Measurements from ENCODE around the gene LRRC43. TPM values are rescaled to one million over a fixed set of nuclear protein-coding genes. Genes with fewer than 3 reads are reported as not detected.

Gene LRRC43
- total RNA-seq, 1 donor from 2014 or later: 1.5 TPM

DNA sequence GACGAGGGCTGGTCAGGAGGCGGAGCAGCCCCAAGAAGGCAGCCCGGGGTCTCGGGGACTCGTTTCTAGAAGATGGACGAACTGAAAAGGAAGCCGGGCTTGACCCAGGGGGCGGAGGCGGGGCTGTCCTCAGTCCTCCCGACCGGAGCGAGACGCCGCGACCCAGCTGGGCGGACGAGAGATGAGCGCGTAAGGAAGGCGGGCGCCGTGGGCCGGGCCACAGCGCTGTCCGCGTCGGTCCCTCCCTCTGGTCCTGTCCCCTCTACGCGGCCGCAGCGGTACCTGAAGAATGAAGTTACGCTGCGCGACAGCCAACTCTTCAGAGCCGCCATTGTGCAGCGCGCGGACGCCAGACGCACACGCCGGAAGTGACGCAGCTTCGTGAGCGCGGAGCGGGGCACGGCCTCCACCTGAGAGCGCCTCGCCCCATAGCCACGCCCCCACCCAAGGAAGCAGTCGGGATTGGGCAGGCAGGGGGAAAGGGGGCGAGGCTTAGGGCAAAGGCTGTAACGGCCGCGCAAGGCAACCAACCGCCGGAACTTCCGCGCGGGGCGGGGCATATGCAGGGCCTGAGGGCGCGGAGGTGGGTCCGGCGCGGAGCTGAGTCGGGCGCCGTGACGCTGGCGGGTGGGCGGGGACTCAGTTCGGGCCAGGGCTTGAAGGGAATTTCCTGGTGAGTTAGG lies 42.9 kb downstream of the LRRC43 start, which contains the start of gene DIABLO:
DIABLO (minus strand) TSS at position 370 of the 683 bp plus-strand sequence; CDS start at position 332, 38 bp downstream.
- peak; percentile 98 to 100 for DNase-seq (ENCODE audit: low read depth in 2 of 2)

DNA sequence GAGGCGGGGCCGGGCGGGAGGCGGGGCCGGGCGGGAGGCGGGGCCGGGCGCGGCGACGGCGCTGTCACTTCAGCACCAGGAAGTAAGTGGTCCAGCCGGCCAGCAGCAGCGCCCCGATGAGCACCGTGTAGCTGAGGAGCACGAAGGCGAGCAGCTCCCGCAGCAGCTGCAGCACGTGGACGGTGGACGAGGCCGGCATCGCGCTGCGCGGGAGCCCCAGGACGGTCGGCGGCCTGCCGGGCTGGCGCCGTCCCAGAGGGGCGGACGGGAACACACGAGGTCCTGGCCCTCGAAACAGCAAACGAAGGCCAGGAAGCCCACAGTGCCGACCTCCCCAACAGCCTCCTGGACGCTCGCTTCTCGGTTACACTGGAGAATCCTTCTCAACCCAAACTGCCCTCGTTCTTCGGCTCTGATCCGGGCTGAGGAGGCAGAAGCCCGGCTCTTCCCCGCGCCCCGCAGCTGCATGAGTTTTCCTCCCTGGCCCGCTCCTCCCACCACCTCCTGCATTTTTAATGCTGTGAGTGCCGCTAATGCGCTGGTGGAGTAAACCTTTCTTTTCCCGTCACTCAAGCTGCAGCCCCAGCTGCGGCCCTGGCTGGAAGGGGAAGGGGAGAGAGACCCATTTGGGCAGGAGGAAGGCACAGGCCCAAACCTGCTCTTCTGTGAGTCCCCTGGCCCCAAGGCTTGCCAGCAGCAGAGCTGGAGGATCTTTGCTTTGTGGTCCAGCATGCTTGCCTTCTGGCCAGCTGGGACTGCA lies 43.6 kb downstream of the LRRC43 start:
- no peak for DNase-seq (ENCODE audit: low read depth in 2 of 2)

DNA sequence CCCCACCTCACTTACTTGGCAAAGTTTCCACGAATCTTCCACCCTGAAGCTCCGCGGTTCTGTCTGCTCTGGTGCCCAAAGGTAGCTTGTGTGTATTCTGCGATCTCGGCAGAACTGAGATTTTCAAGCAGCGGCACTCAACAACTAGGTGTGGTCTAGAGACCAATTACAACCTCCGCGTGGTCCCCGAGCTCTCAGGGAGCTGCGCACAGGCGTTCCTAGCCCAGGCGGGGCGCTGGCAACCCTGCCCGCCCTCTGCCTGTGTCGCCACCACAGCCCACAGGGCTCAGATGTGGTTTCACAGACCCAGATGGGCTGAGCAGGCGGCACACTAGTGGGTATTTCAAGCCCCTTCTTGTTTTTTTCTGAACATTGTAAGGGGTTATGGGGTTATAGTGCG lies 44.4 kb downstream of the LRRC43 start:
- no peak for DNase-seq (ENCODE audit: low read depth in 2 of 2)

DNA sequence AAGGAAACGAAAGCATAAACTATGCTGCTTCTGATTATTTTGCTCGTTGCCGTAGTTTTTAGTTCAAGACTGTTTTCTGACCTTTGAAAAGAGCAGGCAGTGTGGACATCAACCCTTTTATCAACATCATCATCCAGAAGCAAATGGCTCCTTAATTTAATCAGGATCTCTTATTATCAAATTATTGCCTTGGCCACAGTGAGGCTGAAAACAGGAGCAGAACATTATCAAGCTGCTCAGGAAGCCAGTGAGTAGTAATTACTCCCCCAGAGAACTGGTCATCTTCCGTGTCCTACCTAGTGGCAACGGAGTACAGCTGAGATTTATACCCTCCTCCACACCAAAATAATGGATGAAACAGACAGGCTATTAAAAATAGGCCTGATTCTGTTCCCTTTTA lies 45.2 kb downstream of the LRRC43 start:
- no peak for DNase-seq (ENCODE audit: low read depth in 2 of 2)

DNA sequence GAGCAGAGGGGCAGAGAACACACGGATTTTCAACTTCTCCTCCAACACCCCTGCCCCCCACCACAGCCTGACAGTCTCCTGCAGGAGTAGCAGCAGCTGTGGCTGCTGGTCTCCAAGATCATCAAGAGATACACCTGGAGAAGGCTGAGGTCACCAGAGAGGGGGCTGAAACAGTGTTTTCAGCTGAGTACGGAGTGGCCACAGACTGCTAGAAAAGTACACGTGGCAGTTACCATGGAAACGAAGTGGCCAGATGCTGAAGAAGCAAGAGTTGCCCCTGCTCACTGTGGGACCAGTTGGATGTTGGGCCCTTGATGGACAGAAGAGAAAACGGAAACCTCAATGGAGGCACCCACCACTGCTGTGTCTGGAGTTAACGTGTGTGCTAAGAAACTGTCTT lies 47.9 kb downstream of the LRRC43 start:
- no peak for DNase-seq (ENCODE audit: low read depth in 2 of 2)

DNA sequence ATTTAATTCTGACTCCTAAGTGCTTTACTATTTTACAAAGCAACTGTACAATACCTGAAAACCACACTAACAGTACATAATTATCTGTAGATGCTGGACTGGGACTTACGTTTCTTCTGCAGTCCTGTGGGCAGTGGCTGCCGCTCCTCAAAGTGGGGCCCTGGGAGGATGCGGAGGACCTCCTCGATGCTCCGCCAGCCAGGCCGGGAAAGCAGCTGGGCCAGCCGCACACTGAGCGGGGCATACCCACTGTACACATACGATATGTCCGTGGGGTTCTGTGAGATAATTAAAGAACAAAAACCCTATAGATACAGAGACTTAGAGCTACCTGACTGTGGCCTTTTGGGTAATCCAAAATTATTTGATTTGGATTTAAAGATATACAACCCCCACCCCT lies 49.8 kb downstream of the LRRC43 start:
- no peak for DNase-seq (ENCODE audit: low read depth in 2 of 2)

DNA sequence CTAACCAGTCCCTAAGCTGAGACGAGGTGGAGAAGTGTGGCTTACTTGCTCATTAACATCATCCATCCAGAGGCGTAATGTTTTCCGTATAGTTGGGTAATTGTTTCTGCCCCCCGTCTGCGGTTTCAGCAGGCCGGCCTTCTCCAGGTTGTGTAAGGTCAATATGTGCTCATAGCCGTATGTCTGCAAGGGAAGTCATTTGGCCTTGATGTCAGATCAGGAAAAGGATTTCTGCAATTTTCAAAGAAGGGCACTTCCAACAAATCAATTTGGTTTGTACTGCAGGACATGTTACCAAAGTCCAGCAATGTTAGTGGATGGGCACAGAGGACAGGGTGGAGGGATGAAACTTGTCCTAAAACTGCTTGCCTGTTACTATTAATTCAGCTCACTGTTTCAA lies 52.8 kb downstream of the LRRC43 start:
- no peak for DNase-seq (ENCODE audit: low read depth in 2 of 2)

DNA sequence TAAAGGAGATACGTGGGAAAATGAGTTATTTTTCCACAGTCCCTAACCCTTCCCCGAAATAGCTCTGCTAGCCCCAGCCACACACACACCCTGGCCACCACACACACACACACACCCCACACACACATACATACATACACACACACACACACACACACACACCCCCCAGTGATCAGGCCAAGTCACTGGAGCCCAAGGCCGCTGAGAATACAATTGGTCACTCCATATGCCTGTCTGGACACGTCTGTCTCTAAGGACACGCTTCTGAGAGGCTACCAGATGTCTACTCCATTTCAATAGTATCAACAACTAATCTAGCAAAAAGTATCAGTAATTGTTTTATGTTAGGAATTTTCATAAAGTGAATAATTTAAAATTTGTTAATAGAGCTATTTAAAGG lies 55.9 kb downstream of the LRRC43 start:
- no peak for DNase-seq (ENCODE audit: low read depth in 2 of 2)

DNA sequence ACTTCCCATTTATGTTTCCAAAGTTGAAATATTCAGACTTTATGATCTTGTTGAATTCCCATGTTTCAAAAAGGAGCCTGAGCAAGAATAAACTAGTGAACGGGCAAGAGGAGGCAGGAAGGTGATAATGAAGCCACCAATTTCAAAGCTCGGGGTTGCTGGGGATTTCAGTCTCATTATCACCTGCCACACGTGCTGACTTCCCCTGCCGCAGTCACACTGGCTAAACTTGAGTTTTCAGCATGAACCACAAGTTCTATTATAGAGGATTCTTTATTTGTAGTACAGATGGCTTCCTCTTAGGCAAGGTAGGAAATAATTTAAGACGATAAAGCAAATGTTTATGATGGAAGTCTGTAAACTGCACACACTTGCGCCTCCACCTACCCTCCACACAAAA lies 61.0 kb downstream of the LRRC43 start:
- DNase-seq (ENCODE audit: low read depth in 2 of 2): no peak

DNA sequence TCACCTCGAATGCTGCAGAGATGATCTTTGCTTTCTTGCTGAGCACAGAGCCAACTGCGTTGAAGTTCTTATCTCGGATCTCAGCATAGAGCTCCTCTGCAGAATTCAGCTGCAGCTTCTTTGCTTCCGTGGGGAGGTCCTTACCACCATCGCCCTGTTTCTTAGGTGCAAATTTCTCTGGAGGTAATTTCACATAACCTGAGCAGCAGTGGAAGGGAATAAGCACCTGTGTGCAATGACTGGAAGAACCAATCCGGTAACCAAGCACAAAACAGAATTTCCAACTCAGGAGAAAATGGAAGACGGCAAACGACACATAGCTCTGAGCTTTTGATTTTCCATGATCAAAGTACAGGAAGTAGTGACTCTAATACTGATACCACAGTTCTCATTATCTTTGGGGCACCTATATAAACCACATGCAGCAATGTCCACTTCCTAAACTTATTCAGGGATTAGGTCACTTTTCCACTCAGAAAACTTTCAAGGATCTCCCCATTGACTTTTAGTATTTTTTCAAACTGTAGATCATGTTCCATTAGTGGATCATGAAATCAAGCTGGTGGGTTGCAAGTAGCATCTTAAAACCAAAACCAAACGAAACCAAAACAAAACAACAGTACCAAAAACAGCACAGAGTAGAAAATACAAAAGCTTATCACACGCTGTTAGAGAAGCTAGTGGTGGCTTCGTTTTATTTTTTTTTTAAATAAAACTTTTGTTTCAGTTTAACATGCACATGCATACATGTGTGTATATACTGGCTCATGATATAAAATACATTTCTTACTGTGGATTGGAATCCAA lies 61.8 kb downstream of the LRRC43 start:
- no peak for DNase-seq (ENCODE audit: low read depth in 2 of 2)

DNA sequence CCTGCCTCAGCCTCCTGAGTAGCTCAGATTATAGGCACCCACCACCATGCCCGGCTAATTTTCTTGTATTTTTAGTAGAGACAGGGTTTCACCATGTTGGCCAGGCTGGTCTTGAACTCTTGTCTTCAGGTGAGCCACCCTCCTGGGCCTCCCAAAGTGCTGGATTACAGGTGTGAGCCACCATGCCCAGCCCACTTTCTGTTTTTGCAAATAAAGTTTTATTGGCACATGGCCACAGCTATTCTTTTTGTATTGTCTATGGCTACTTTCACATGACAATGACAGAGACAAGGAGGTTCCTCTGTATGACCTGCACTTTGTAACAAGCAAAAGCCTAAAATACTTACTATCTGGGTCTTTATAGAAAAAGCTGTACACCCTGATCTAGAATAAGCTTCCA lies 62.6 kb downstream of the LRRC43 start:
- no peak for DNase-seq (ENCODE audit: low read depth in 2 of 2)

DNA sequence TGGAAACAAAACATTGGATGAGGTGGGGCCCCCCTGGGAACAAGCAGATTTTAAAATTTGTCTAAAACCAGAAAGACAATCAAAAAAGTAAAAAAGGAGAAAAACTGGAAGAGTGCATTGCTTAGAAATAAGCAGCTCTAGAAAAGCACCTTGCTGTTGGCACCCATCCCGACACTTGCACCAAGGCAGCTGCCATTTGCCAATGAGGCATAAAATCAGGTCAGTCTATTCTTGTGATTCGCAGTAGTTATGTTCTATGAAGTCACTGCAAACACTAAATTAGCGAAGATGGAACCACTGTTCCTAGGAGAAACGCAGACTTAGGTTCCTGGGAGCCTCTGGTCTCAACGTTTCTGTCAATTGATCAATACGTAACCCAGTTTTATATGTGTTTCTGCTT lies 67.1 kb downstream of the LRRC43 start:
- no peak for DNase-seq (ENCODE audit: low read depth in 2 of 2)

DNA sequence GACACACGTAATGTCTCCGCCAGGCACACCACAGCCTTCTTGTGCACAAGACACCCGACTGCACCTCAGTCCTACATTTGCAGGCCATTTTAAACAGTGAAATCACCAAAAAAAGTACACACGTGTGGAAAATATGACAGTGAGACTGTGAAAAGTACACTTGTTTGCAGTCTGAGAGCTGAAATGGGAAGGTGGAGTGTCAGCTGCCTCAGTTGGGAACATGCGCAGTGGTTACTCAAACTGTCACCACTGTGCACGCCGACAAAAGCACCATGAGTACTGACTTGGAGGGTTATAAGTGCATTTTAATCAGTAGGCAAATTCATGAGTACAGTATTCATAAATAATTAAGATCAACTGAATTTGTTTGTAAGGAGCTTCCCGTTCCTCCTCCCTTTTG lies 67.6 kb downstream of the LRRC43 start:
- DNase-seq (ENCODE audit: low read depth in 2 of 2): no peak

Other genes starting within 250 kb of the LRRC43 start
- gene BCL7A, start 161.2 kb upstream of the LRRC43 start, total RNA-seq: 6.0 and 9.6 TPM in 2 replicates
- gene MLXIP, start 104.4 kb upstream of the LRRC43 start, total RNA-seq: 18.4 and 31.1 TPM in 2 replicates
- gene IL31, start 8.9 kb upstream of the LRRC43 start, total RNA-seq: not detected in 2 replicates
- under 0.01 TPM in 2 replicates for gene B3GNT4, start 20.6 kb downstream of the LRRC43 start, total RNA-seq
- 58.7 and 60.6 TPM in 2 replicates for gene DIABLO, start 42.9 kb downstream of the LRRC43 start, total RNA-seq
- gene VPS33A, start 83.4 kb downstream of the LRRC43 start, total RNA-seq: 15.3 and 15.4 TPM in 2 replicates
- gene CLIP1, start 239.5 kb downstream of the LRRC43 start, total RNA-seq: 22.6 and 28.7 TPM in 2 replicates